HG03460 (cell line): ENCODE data around the gene TSTD1.
A peak's percentile ranks its signal among the peaks of the same experiment; 100 is the strongest.
"Not testable (repeated sequence)": the region's sequence is repeated elsewhere in the genome, so short reads cannot be mapped to it uniquely, and the experiment has no call there.

Experiments
- ATAC-seq: cut with Tn5 transposase; IDR thresholded peaks from one replicate; pipeline ENCODE4 v1.9.1; 2021; ENCODE audit not compliant: unreplicated experiment

TSTD1 gene

GRCh38 chr1:161037661-161038522 lies 872 bp downstream of the TSTD1 start:
- ATAC-seq, result no peak

DNA sequence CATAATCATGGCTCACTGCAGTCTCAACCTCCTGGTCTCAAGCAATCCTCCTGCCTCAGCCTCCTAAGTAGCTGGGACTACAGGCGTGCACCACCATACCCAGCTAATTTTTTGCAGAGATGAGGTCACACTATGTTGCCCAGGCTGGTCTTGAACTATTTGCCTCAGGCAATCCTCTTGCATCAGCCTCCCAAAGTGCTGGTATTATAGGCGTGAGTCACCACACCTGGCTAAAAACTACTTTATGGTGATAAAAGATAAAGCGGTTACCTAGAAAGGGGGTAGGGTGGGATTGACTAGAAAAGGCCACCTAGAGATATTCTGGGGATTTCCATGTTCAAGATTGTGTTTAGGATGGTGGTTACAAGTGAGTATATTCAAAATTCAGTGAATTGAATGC lies 5.0 kb downstream of the TSTD1 start:
- ATAC-seq, result no peak

GRCh38 chr1:161032409-161032808 lies 6.4 kb downstream of the TSTD1 start:
- ATAC-seq, result no peak

DNA sequence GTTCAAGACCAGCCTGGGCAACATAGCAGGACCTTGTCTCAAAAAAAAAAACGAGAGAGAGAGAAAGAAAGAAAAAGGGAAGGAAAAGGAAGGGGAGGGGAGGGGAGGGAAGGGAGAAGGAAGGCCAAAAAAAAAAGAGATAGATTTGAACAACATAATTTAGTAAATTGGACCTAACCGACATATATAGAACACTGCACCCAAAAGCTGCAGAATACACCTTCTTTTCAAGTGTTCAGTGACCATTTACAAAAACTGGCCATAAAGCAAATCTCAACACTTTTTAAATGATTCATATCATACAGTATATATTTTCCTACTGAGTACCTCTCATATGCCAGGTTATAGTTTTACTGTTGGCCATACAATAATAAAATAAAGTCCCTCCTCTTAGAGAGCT lies 6.9 kb downstream of the TSTD1 start:
- no peak for ATAC-seq

GRCh38 chr1:161029466-161029865 lies 9.3 kb downstream of the TSTD1 start:
- ATAC-seq, result not testable (repeated sequence)

GRCh38 chr1:161026954-161027353 lies 11.8 kb downstream of the TSTD1 start:
- not testable (repeated sequence) for ATAC-seq

DNA sequence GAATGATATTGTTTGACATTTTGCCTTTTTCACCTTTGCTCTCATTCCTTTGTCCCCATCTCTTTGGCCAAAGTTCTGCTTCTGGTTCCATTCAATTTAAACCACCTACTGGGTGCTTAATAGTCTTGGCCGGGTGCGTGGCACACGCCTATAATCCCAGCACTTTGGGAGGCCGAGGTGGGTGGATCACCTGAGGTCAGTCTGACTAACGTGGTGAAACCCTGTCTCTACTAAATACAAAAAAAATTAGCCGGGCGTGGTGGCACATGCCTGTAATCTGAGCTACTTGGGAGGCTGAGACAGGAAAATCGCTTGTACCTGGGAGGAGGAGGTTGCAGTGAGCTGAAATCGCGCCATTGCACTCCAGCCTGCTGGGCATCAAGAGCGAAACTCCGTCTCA lies 16.3 kb downstream of the TSTD1 start:
- not testable (repeated sequence) for ATAC-seq

DNA sequence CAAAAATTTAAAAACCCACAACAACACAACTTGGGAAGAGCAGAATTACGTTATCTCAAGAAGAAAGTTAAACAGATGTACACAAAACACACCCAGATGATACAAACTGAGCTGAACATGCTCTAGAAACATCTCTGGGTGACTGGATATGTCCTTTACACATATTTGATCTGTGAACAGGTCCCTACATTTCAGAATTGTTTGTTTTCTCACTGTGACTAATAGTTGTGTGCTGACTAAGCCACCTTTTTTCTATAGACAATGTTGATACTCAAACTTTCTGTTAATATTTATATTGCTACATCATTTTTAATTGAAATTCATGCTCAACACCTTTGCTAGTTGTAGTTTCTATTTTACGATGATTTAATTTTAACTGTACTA lies 16.8 kb downstream of the TSTD1 start:
- ATAC-seq, result no peak

- ATAC-seq, result peak; percentile 83
Measured at GRCh38 chr1:161021165-161021969, 17.4 kb downstream of the TSTD1 start.

DNA sequence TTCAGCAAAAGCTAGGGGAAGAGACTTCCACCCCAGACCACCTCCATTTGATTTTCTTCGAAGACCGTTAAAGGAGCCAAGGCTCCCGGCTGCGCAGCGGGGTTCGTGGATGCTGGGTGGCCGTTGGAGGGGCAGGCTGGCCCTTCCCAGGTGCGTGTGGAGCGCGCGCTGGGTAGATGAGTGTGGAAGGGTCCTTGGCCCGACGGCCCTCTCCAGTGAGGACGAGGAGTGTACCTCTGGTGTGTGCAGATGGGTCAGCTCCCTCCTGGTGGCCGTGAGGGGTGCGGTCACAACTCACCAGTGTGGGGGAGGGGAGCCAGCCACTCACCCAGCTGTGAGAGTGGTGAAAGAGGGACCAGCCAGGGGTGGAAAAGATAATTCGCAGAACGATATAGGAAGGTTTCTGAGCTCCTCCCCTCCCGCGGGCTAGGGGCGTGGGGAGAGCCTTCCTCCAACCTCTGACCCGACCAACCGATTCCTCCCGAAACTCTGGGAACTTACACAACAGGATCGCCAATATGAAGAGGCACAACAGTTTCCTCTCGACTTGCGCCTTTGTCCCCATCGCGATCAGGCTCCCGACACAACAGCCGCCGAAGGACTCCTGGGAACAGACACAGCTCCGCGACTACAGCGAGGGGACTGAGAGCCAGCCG lies 18.1 kb downstream of the TSTD1 start, which contains the start of gene F11R:
Gene F11R, minus strand, starts transcription at position 644 of the 656 bp plus-strand sequence. Its CDS starts 79 bp downstream, at position 565.
- ATAC-seq, result peak; percentile 53

DNA sequence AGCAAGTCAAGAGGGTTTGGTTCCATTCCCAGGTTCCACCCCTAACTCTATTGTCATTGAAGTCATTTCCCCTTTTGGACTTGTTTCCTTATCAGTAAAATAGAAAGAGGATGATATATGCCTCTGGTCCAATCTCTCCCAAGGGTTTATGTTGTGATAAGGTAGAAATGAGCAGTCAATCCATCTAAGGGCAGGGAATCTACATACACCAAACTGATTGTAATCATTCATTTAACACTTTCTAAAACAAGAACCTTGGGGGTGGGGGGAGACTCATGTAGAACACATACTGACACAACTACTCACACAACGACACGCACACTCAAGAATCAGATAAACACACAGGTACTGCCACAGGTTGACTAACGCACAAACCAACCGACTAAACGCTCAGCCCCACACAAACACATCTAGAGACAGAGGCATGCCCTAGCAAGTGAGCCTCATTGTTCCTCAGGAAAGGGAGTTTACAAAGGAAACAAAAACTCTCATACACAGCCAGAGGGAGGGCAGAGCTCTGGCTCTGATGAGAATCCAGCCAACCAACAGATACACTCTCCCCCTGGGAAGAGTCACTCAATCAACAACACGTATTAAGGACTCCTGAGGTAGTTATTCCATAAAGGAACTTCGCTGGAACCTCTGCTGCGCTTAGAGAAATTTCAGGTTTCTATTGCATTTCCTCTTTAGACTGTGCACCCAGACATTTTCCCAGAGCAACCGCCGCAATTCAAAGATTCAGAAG lies 18.8 kb downstream of the TSTD1 start:
- no peak for ATAC-seq

DNA sequence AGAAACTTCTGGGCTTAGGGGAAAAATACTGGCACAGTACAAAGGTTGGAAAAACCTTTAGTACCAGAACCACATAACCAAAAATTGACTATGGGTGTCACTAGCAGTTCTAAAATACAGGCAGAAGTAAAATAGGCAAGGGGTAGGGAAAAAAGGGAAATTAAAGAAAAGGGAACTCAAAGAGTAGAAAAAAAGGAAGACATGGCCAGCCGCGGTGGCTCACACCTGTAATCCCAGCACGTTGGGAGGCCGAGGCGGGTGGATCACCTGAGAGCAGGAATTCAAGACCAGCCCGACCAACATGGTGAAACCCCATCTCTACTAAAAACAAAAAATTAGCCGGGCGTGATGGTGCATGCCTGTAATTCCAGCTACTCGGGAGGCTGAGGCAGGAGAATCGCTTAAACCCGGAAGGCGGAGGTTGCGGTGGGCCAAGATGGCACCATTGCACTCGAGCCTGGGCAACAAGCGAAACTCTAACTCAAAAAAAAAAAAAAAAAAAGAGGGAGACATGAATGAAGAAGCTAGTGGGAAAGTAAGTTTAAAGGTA lies 19.6 kb downstream of the TSTD1 start:
- ATAC-seq, result not testable (repeated sequence)

DNA sequence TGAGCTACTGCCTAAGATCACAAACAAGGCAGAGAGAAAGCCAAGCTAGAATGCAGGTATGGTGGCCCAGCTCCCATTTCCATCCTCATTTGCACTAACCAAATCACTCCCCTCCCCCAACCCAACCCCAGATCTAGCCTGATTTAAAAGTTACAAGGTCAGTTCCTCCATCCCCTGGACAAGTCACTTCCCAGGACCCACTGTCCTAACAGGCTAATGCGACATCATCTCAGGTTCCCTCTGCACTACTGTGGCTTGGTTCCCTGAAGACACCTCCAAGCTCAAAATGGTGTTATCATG lies 20.2 kb downstream of the TSTD1 start:
- ATAC-seq, result no peak

- ATAC-seq, result no peak
Measured at GRCh38 chr1:161017756-161018630, 20.8 kb downstream of the TSTD1 start.

- not testable (repeated sequence) for ATAC-seq
Measured at GRCh38 chr1:161017181-161017580, 21.6 kb downstream of the TSTD1 start.

DNA sequence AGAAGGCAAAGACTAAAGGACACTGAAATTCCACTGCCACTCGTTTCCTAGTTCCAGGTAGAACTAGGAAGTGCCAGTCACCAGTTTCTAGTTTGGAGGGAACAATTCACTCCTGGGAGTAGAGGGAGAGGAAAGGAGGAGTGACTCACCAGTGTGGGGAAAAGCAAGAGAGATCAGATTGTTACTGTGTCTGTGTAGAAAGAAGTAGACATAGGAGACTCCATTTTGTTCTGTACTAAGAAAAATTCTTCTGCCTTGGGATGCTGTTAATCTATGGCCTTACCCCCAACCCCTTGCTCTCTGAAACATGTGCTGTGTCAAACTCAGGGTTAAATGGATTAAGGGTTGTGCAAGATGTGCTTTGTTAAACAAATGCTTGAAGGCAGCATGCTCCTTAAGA lies 22.1 kb downstream of the TSTD1 start:
- ATAC-seq, result not testable (repeated sequence)

GRCh38 chr1:161013488-161014230 lies 25.1 kb downstream of the TSTD1 start:
- ATAC-seq, result peak; percentile 92

DNA sequence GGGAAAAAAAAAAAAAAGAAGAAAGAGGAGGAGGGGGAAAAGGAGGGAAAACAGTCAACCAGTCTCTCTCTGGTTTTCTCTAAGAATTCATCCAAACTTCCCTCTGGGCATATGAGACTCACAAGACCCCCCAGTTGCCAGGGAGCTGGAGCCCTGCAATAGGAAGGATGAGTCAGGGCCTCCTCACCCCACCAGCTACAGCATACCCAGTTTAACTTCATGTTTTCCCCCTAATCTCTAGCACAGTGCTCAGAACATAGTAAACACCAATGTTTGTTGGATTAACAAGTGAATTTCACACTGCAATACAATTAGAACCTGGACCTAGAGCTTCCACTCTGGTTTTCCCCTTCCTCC lies 25.7 kb downstream of the TSTD1 start:
- ATAC-seq, result no peak

DNA sequence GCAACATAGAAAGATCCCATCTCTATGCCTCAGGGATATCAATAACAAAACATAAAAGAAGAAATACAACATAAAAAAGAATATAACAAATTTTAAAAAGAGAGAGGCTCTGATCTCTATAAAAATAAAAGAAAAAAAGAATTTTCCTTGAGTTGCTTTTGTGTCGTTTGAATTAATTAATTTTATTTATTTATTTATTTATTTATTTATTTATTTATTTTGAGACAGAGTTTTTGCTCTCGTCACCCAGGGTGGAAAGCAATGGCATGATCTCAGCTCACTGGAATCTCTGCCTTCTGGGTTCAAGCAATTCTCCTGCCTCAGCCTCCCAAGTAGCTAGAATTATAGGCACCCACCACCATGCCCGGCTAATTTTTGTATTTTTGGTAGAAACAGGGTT lies 26.3 kb downstream of the TSTD1 start:
- ATAC-seq, result no peak
